ENCODE measurements around the gene MAP4K2. TPM values are rescaled to one million over a fixed set of nuclear protein-coding genes. Genes with fewer than 3 reads are reported as not detected.

MAP4K2 gene
- total RNA-seq = 12.1 and 13.3 TPM in 2 replicates

DNA sequence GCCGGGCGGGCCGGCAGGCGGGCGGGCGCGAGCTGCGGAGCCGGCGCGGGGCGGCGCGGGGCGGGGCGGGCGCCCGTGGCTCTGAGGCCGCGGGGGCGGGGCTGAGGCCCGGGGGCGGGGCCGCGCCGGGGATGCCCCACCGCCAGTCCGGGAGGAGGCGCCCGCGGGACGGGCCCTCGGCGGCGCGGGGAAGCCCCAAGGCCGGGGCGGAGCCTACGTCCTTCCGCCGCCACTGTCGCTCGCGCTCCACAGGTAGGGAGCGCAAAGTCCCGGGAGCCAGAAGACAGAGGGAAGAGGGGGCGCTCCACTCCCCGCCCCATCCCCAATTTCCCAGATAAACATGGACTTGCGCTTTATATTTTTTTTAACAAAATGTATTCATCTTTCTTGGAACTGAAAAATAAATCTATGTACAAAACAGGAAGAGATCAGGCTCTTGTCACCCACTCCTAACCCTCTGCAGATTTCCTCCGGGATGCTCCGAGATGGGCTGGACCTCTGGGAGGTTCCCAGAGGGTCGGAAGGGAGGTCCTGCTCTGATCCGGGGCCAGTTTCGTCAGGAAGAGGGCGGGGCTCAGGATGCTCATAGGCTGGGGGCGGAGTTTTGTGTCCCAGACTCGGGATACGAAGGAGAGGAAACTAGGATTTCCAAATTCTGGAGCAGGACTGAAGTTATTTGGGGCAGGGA lies at the start of gene MAP4K2:
Gene MAP4K2, minus strand, starts transcription at position 57 of the 688 bp plus-strand sequence. CDS start 65 bp downstream, outside the sequence.

DNA sequence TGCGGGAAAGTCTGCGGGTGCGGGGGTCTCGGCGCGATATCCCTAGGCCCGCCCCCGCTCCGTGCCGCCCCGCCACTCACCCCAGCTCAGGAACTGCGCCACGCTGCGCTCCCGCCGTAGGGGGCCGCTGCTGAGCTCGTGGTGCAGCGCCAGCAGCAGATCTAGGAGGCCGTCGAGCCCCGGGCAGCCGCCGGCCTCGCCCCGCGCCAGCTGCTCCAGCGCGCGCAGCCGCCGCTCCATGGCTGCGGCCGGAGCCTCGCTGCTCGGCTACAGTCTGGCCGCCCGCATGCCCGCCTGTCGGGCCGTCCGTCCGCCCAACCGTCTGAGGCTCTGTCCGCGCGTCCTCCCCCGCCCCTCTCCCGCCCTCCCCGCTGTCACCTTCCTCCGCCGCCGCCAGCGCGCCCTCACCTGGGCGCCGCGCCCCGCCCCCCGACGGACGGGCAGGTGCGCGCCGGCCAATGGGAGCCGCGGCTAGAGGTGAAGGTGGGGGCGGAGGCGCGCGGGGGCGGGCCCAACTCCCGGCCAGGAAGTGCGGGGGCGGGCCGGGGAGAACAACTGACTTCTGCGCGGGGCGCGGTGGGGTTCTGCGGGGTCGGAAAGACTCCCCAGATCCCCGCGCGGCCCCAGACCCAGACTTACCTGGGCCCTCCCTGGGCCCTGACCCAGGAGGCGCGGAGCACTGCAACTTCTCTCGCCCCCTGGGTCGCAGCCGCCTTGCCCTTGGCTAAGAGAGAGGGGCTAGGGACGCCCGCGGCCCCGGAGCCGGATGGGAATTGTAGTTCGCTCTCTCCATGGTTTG lies 41.5 kb upstream of the MAP4K2 start, which contains the start of gene CDC42BPG:
Gene CDC42BPG, minus strand, starts transcription at position 324 of the 799 bp plus-strand sequence. Its CDS starts 84 bp downstream, at position 240.

GRCh38 chr11:64810271-64810890 lies 7.4 kb upstream of the MAP4K2 start, which contains the start of gene MEN1:
Gene MEN1, minus strand, starts transcription at chr11:64810551. Its CDS starts 442 bp downstream, at chr11:64810109.

GRCh38 chr11:64778473-64779298 lies 24.3 kb downstream of the MAP4K2 start, which contains the start of gene SF1:
Gene SF1, minus strand, starts transcription at chr11:64778542. Its CDS starts 150 bp downstream, at chr11:64778392.

DNA sequence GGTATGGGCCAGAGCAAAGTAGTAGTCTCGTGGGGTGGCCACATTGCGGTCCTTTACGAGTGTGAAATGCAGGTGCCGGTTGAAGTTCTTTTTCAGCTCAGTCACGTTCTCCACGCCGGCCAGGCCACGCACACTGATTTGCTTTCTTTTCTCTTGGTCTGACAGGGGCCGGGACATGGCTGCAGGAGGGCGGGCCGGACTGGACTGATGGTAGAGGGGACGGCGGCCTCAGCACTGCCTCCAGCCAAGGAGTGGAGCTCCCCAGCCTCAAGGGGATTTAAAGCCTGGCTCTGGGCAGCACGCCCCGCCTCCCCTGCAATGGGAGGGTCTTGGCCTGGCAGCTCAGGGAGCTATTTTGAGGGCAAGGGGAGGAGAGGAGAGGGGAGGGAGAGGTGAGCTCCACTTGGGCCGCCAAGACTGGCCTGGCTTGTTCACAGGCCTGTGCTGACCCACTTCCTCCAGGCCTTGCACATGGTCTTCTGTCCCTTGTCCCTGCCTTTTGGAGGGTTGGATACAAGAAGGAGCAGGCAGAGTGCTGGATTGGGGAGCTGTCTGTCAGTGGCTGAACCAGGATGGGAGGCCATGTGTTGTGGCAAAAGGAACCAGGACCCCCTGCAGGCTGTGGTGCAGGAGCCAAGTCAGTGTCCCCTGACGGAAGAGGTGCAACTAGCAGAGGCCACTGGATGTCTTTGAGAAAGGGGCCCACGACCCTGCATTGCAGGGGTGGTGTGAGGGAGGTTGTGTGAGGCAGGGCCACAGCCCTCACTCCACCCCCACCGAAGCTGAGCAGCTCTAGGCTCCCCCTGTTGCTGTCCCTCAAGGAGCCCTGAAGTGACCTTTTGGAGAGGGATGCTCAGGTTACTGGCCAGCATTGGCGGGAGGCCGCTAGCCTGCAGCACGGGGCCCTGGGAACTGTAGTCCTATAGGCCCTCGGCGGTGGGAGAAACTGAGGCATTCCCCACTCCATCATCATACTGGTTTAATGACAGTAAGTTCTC lies 43.0 kb downstream of the MAP4K2 start, which contains the start of gene PYGM:
Gene PYGM, minus strand, starts transcription at position 253 of the 998 bp plus-strand sequence. Its CDS starts 76 bp downstream, at position 177.

DNA sequence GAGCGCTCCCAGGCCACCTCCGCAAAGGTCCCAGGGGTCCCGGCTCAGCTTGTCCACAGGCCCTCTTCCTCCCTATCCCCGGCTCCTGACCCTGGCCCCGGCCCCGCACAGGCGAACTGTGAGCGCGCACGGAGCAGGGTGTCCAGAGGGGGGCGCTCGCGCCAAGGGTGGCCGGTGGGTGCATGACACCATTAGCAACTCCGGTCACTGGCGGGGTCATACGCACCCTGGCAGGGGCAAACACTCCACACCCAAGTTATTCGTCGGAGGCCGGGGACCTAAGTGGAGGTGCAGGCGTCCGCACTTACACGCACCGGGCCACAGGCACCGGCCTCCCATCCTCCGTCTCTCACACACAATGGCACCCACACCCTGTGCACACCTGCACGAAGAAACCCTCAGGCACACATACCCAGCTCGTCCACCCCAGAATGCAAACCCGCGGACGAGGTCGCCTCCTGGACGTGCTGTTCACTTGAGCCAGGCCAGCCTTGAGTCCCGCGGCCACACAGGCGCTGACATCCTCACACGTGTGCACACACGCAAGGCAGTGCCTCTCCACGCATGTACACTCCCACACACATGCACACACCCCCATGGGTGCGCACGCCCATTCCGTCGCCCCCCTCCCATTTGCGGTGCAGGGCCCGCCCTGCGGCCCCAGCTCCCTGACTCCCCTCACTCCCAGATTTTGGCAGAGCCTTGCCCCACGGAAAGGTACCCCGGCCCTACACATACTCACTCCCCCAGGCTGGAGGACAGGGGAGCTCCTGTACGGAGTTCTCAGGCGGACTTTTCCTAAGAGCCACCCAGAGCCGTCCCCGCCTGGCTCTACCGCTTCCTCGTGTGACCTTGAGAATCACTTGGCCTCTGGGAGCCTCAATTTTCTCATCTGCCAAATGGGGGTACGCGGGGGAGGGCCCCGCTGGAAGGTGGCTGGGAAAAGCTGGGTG lies 59.1 kb downstream of the MAP4K2 start, which contains the start of gene RASGRP2:
Gene RASGRP2, minus strand, starts transcription at position 552 of the 953 bp plus-strand sequence. CDS start 1,276 bp downstream, outside the sequence.

Other genes with a start within 250 kb of the MAP4K2 start
- not detected in 2 replicates for gene SLC22A11, start 247.3 kb downstream of the MAP4K2 start, total RNA-seq
- not detected in 2 replicates for gene SLC22A12, start 212.0 kb downstream of the MAP4K2 start, total RNA-seq
- 0.18 and 2.9 TPM in 2 replicates for gene NRXN2, start 80.0 kb downstream of the MAP4K2 start, total RNA-seq
- 3.4 and 5.6 TPM in 2 replicates for gene RASGRP2, start 59.1 kb downstream of the MAP4K2 start, total RNA-seq
- gene PYGM, start 43.2 kb downstream of the MAP4K2 start, total RNA-seq = 5.8 and 9.7 TPM in 2 replicates
- gene SF1, start 24.7 kb downstream of the MAP4K2 start, total RNA-seq = 130 and 140 TPM in 2 replicates
- 16.0 and 19.5 TPM in 2 replicates for gene MEN1, start 7.3 kb upstream of the MAP4K2 start, total RNA-seq
- gene CDC42BPG, start 41.4 kb upstream of the MAP4K2 start, total RNA-seq = under 0.01 TPM in 1 of 2 replicates, not detected in the other
- gene EHD1, start 75.4 kb upstream of the MAP4K2 start, total RNA-seq = 63.7 and 84.1 TPM in 2 replicates
- 13.2 and 18.1 TPM in 2 replicates for gene ATG2A, start 114.0 kb upstream of the MAP4K2 start, total RNA-seq
- 24.9 and 27.9 TPM in 2 replicates for gene PPP2R5B, start 121.5 kb upstream of the MAP4K2 start, total RNA-seq
- 2.6 TPM in 1 of 2 replicates, not detected in the other for gene GPHA2, start 132.7 kb upstream of the MAP4K2 start, total RNA-seq
- gene MAJIN, start 168.9 kb upstream of the MAP4K2 start, total RNA-seq = not detected in 2 replicates
- gene BATF2, start 193.8 kb upstream of the MAP4K2 start, total RNA-seq = 0.16 TPM in 1 of 2 replicates, not detected in the other
- gene ARL2, start 210.9 kb upstream of the MAP4K2 start, total RNA-seq = 97.5 and 157 TPM in 2 replicates
- gene SNX15, start 224.2 kb upstream of the MAP4K2 start, total RNA-seq = 10.0 and 12.8 TPM in 2 replicates
- gene SAC3D1, start 238.0 kb upstream of the MAP4K2 start, total RNA-seq = 10.4 and 10.5 TPM in 2 replicates

Data from cardiac atrium fibroblast (primary cell).